ENCODE data around the gene PDK3.

Gene PDK3

DNA sequence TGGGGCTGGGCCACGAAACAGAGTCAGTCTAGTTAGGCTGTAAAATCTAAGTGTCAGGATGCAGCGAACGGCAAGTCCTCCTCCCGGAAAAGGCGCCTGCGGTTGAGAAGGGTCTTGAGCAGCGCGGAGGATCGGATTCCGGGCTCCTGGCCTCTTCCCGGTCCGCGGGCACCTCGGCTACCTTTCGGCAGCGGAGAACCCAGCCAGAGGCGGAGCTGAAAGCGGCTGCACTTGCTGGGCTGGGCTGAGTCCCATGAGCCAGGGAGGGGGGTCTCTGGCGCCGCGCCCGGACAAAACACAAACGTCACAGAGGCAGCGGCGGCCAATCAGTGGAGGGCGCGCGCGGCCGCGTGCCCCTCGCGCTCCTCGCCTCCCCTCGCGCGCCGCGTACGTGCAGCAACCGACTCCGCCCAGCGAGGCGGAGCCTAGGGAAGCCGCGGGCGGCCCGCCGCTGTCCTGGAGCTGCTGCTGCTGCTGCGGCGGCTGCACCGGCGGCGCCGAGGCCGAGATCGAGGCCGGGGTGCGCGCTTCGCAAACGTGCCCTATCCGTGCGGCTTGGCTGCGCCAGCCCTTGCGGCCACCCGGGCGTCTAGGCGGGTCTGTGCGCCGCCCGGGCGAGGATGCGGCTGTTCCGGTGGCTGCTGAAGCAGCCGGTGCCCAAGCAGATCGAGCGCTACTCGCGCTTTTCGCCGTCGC, at the start of gene PDK3:
PDK3 (plus strand) TSS at position 451 of the 696 bp plus-strand sequence; CDS start at position 621, 170 bp downstream.
- Histone ChIP-seq H3K9ac (ENCODE audit: low read depth, low read length) (peak within 1 kb of the TSS; percentile 83), H3K9me3 (ENCODE audit: control insufficient read depth, insufficient read depth, low read length) (no peaks in the 10 kb centered on the region), H3K4me3 (ENCODE audit: low read depth, low read length) (peak within 1 kb of the TSS; percentile 89), H3K4me1 (ENCODE audit: control insufficient read depth, insufficient read depth, low read length) (peaks cover 8% of the 10 kb centered on the region), H3K27me3 (ENCODE audit: control insufficient read depth, insufficient read depth, low read length) (peaks cover 6% of the 10 kb centered on the region), H3K36me3 (ENCODE audit: control insufficient read depth, insufficient read depth, low read length) (no peaks in the 10 kb centered on the region)

DNA sequence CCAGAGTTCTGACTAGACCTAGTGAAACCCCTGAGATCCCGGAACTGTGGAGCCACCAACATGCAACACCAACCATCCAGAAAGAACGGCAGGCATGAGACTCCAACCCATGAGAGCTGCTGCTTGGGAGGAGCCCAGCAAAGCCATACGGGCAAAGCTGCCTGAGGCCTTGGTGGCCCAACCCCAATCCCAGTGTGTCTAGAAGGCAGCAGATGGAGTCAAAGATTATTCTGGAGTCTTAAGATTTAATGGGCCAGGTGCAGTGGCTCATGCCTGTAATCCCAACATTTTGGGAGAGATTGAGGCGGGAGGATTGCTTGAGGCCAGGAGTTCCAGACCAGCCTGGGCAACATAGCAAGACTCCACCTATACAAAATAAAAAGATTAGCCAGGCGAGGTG, 49.2 kb upstream of the PDK3 start:
- H3K27me3 ChIP-seq (ENCODE audit: control insufficient read depth, insufficient read depth, low read length), result no peaks in the 10 kb centered on the region
- no peak overlapping the region for H3K4me3 ChIP-seq (ENCODE audit: low read depth, low read length)
- no peaks in the 10 kb centered on the region for H3K36me3 ChIP-seq (ENCODE audit: control insufficient read depth, insufficient read depth, low read length)
- no peaks in the 10 kb centered on the region for H3K4me1 ChIP-seq (ENCODE audit: control insufficient read depth, insufficient read depth, low read length)
- no peak overlapping the region for H3K9ac ChIP-seq (ENCODE audit: low read depth, low read length)
- no peaks in the 10 kb centered on the region for H3K9me3 ChIP-seq (ENCODE audit: control insufficient read depth, insufficient read depth, low read length)

GRCh38 chrX:24423960-24424359, 41.1 kb upstream of the PDK3 start:
- no peaks in the 10 kb centered on the region for H3K9me3 ChIP-seq (ENCODE audit: control insufficient read depth, insufficient read depth, low read length)
- peaks cover 7% of the 10 kb centered on the region for H3K4me1 ChIP-seq (ENCODE audit: control insufficient read depth, insufficient read depth, low read length)
- no peak overlapping the region for H3K9ac ChIP-seq (ENCODE audit: low read depth, low read length)
- H3K4me3 ChIP-seq (ENCODE audit: low read depth, low read length), result no peak overlapping the region
- H3K36me3 ChIP-seq (ENCODE audit: control insufficient read depth, insufficient read depth, low read length), result no peaks in the 10 kb centered on the region
- H3K27me3 ChIP-seq (ENCODE audit: control insufficient read depth, insufficient read depth, low read length), result no peaks in the 10 kb centered on the region

GRCh38 chrX:24424948-24425347, 40.1 kb upstream of the PDK3 start:
- no peak overlapping the region for H3K4me3 ChIP-seq (ENCODE audit: low read depth, low read length)
- H3K36me3 ChIP-seq (ENCODE audit: control insufficient read depth, insufficient read depth, low read length), result no peaks in the 10 kb centered on the region

DNA sequence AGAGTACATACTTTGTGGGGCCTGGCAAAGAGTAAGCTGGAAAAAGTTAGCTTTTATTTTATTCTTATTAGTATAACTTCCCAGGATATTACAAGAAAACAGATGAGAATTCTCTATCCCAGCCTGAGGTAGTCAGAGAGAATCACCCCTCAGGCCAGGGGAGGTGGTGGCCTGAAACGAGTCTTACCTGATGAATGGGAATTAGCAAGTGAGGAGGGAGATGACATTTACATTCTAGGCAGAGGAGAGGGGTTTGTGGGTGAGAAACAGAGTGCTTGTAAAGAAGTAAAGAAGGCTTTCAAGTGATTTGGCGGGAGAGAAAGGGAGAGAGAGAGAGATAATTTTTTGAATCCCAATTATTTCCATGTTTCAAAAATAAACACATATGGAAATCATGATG, 39.3 kb upstream of the PDK3 start:
- H3K4me3 ChIP-seq (ENCODE audit: low read depth, low read length), result no peak overlapping the region
- H3K4me1 ChIP-seq (ENCODE audit: control insufficient read depth, insufficient read depth, low read length), result peaks cover 7% of the 10 kb centered on the region
- no peaks in the 10 kb centered on the region for H3K9me3 ChIP-seq (ENCODE audit: control insufficient read depth, insufficient read depth, low read length)
- no peaks in the 10 kb centered on the region for H3K27me3 ChIP-seq (ENCODE audit: control insufficient read depth, insufficient read depth, low read length)
- H3K9ac ChIP-seq (ENCODE audit: low read depth, low read length), result no peak overlapping the region
- no peaks in the 10 kb centered on the region for H3K36me3 ChIP-seq (ENCODE audit: control insufficient read depth, insufficient read depth, low read length)

More at GRCh38 chrX:24424948-24425347, 40.1 kb upstream of the PDK3 start:
- peak overlapping the region; percentile 24 for H3K9ac ChIP-seq (ENCODE audit: low read depth, low read length)
- no peaks in the 10 kb centered on the region for H3K27me3 ChIP-seq (ENCODE audit: control insufficient read depth, insufficient read depth, low read length)
- H3K9me3 ChIP-seq (ENCODE audit: control insufficient read depth, insufficient read depth, low read length), result no peaks in the 10 kb centered on the region
- peaks cover 7% of the 10 kb centered on the region for H3K4me1 ChIP-seq (ENCODE audit: control insufficient read depth, insufficient read depth, low read length)

DNA sequence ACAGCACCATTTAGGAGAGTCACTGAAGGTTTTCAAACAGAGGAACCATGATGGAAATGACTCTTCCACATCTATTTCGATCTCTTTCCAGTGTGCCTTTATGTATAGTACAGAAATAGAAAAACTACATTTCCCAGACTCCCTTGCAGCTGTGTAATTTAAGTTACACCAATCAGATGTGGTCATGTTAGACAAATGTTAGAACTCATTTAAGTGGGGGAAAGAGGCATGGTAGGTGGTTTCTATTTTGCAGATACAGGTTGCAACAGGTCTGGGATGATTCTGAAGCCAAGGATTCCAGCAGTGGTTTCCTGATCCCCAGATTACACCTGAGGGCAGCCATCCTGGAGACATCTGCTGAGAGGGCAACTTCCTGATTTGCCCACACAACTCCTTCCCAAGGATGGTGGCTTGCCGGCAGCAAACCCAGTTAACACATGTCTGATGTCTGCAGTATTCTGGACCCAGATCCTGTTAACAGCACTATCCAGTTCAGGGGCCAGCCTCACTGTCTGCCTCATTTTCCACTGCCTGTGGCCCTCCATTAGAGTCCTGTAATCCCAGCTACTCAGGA, 38.7 kb upstream of the PDK3 start:
- Histone ChIP-seq H3K4me1 (ENCODE audit: control insufficient read depth, insufficient read depth, low read length) (peaks cover 7% of the 10 kb centered on the region), H3K4me3 (ENCODE audit: low read depth, low read length) (no peak overlapping the region), H3K36me3 (ENCODE audit: control insufficient read depth, insufficient read depth, low read length) (no peaks in the 10 kb centered on the region), H3K27me3 (ENCODE audit: control insufficient read depth, insufficient read depth, low read length) (no peaks in the 10 kb centered on the region), H3K9ac (ENCODE audit: low read depth, low read length) (peak overlapping the region; percentile 10), H3K9me3 (ENCODE audit: control insufficient read depth, insufficient read depth, low read length) (no peaks in the 10 kb centered on the region)

DNA sequence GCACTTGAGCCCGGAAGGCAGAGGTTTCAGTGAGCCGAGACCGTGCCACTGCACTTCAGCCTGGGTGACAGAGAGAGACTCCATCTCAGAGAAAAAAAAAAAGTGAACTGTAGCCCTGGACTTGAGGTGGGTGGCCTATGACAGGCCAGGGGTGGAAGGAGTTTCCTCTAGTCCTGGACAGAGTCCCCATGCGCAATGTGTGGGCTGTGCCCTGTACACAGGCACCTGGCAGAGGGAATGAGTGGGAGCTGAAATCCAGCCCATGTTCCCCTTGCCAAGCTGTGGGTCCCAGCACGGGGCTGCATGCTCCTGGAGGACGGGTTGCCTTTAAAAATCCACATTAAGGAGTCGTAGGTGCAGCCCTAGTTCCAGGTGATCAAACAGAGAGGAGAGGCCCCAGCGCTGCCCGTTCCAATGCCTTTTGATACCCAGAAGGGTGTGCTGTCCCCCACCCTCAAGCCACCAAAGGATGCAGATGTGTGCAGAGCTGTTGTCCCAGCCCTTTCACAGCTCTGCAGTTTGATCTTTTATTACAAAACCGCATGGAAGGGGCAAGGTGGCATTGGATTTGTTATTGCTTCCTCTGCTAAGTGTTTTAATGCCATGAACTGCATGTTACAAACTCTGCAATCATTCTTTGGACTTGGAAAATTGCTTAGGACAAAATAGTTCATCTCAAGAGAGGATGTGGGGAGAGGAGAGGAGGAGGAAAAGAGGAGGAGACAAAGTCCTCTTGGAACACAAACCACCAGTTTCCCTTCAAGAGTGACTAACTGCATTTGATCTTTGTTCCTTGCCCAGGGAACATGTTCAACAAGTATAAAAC, 38.0 kb upstream of the PDK3 start:
- no peaks in the 10 kb centered on the region for H3K9me3 ChIP-seq (ENCODE audit: control insufficient read depth, insufficient read depth, low read length)
- H3K9ac ChIP-seq (ENCODE audit: low read depth, low read length), result peak overlapping the region; percentile 10

DNA sequence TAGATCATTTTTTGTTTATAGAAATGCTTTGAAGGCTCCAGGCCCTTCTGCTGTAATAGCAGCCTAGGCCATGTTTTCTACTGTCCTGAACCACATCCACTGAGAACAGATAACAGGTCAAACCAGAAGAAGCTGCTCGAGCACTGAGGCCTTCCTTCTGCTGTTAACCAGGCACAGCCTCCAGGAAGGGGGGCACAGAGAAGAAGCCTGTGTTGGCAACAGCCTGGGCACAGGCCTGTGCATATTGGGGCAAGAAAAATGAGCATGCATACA, 37.4 kb upstream of the PDK3 start:
- H3K9ac ChIP-seq (ENCODE audit: low read depth, low read length), result no peak overlapping the region
- H3K27me3 ChIP-seq (ENCODE audit: control insufficient read depth, insufficient read depth, low read length), result no peaks in the 10 kb centered on the region
- no peaks in the 10 kb centered on the region for H3K36me3 ChIP-seq (ENCODE audit: control insufficient read depth, insufficient read depth, low read length)
- no peaks in the 10 kb centered on the region for H3K9me3 ChIP-seq (ENCODE audit: control insufficient read depth, insufficient read depth, low read length)
- H3K4me3 ChIP-seq (ENCODE audit: low read depth, low read length), result no peak overlapping the region
- H3K4me1 ChIP-seq (ENCODE audit: control insufficient read depth, insufficient read depth, low read length), result peaks cover 7% of the 10 kb centered on the region

More for the DNA sequence above, 38.0 kb upstream of the PDK3 start:
- Histone ChIP-seq H3K36me3 (ENCODE audit: control insufficient read depth, insufficient read depth, low read length) (no peaks in the 10 kb centered on the region), H3K4me1 (ENCODE audit: control insufficient read depth, insufficient read depth, low read length) (peaks cover 7% of the 10 kb centered on the region), H3K27me3 (ENCODE audit: control insufficient read depth, insufficient read depth, low read length) (no peaks in the 10 kb centered on the region), H3K4me3 (ENCODE audit: low read depth, low read length) (no peak overlapping the region)

GRCh38 chrX:24428516-24428915, 36.6 kb upstream of the PDK3 start:
- peaks cover 7% of the 10 kb centered on the region for H3K4me1 ChIP-seq (ENCODE audit: control insufficient read depth, insufficient read depth, low read length)
- no peaks in the 10 kb centered on the region for H3K27me3 ChIP-seq (ENCODE audit: control insufficient read depth, insufficient read depth, low read length)
- no peak overlapping the region for H3K4me3 ChIP-seq (ENCODE audit: low read depth, low read length)
- no peaks in the 10 kb centered on the region for H3K9me3 ChIP-seq (ENCODE audit: control insufficient read depth, insufficient read depth, low read length)
- no peaks in the 10 kb centered on the region for H3K36me3 ChIP-seq (ENCODE audit: control insufficient read depth, insufficient read depth, low read length)
- no peak overlapping the region for H3K9ac ChIP-seq (ENCODE audit: low read depth, low read length)

DNA sequence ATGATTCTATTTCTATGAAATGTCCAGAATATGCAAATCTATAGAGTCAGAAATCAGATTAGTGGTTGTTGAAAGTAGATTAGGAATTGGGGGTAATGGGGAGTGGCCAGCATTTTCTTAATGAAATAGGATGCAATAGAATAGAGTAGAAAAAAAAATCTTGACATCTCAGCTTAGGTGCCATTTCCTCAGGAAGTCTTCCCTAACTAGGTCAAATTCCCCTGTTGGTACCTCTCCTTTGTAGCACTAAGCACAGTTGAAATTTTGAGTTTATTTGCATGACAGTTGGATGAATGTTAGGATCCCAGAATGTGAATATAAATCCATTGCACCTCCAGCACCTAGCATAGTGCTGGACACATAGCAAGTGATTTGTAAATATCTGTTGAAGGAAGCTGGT, 30.0 kb upstream of the PDK3 start:
- no peaks in the 10 kb centered on the region for H3K27me3 ChIP-seq (ENCODE audit: control insufficient read depth, insufficient read depth, low read length)

GRCh38 chrX:24443918-24444317, 21.2 kb upstream of the PDK3 start:
- Histone ChIP-seq H3K27me3 (ENCODE audit: control insufficient read depth, insufficient read depth, low read length) (no peaks in the 10 kb centered on the region), H3K9me3 (ENCODE audit: control insufficient read depth, insufficient read depth, low read length) (no peaks in the 10 kb centered on the region), H3K9ac (ENCODE audit: low read depth, low read length) (no peak overlapping the region), H3K4me3 (ENCODE audit: low read depth, low read length) (no peak overlapping the region), H3K36me3 (ENCODE audit: control insufficient read depth, insufficient read depth, low read length) (no peaks in the 10 kb centered on the region), H3K4me1 (ENCODE audit: control insufficient read depth, insufficient read depth, low read length) (no peaks in the 10 kb centered on the region)

More for the DNA sequence above, 30.0 kb upstream of the PDK3 start:
- H3K4me3 ChIP-seq (ENCODE audit: low read depth, low read length), result no peak overlapping the region
- peaks cover 3% of the 10 kb centered on the region for H3K4me1 ChIP-seq (ENCODE audit: control insufficient read depth, insufficient read depth, low read length)
- H3K9me3 ChIP-seq (ENCODE audit: control insufficient read depth, insufficient read depth, low read length), result no peaks in the 10 kb centered on the region
- no peak overlapping the region for H3K9ac ChIP-seq (ENCODE audit: low read depth, low read length)
- H3K36me3 ChIP-seq (ENCODE audit: control insufficient read depth, insufficient read depth, low read length), result no peaks in the 10 kb centered on the region

DNA sequence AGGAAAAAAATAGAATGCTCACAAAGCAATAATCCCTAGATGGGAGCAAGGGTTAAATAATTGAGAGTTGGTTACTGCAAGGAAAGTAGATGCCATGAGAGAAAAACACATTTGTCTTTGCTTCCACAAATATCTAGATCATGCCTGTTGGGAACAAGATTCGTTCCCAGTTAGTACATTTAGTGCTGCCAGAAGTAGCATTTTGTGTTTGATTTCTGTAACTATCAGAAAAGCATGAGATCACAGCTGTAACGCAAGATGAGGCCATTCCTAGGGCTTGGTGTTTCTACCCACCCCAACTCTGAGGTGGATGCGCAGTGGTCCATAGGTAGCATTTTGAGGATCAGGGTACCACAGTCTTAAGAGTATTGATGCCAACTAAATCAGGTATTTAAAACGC, 20.4 kb upstream of the PDK3 start:
- Histone ChIP-seq H3K4me3 (ENCODE audit: low read depth, low read length) (no peak overlapping the region), H3K4me1 (ENCODE audit: control insufficient read depth, insufficient read depth, low read length) (no peaks in the 10 kb centered on the region), H3K36me3 (ENCODE audit: control insufficient read depth, insufficient read depth, low read length) (no peaks in the 10 kb centered on the region), H3K9me3 (ENCODE audit: control insufficient read depth, insufficient read depth, low read length) (no peaks in the 10 kb centered on the region), H3K9ac (ENCODE audit: low read depth, low read length) (no peak overlapping the region), H3K27me3 (ENCODE audit: control insufficient read depth, insufficient read depth, low read length) (no peaks in the 10 kb centered on the region)
